Activated CD4-positive, alpha-beta memory T cell treated with anti-CD3 and anti-CD28 coated beads for 36 hours (primary cell): ENCODE measurements around the gene CDC34. TPM values are rescaled to one million over a fixed set of nuclear protein-coding genes. Genes with fewer than 3 reads are reported as not detected.

Experiments used
- CTCF ChIA-PET: fragments of 350-600 bp; sonication (Branson Sonifier 250); formaldehyde crosslinking; loops from one replicate; lab custom pipeline; 2021; ENCODE audit warnings: antibody characterized with exemption, inconsistent platforms; lab: Charles Lee
- POLR2A ChIA-PET: fragments of 350-600 bp; sonication (Branson Sonifier 250); formaldehyde crosslinking; loops from one replicate; lab custom pipeline; 2021; ENCODE audit warnings: antibody characterized with exemption; lab: Charles Lee
- DNase-seq: peaks from one replicate; pipeline ENCODE4 v3.0.0-alpha.2; 2020
- H3K27ac Mint-ChIP-seq: one replicate; pipeline ENCODE4 v1.8.0; 2021; ENCODE audit warnings: mixed read lengths
- H3K27me3 Mint-ChIP-seq: one replicate; pipeline ENCODE4 v1.8.0; 2021; ENCODE audit warnings: mixed read lengths
- H3K36me3 Mint-ChIP-seq: one replicate; pipeline ENCODE4 v1.8.0; 2021; ENCODE audit warnings: mixed read lengths
- H3K4me1 Mint-ChIP-seq: one replicate; pipeline ENCODE4 v1.8.0; 2021; ENCODE audit warnings: low read depth, mixed read lengths
- H3K4me3 Mint-ChIP-seq: one replicate; pipeline ENCODE4 v1.8.0; 2021; ENCODE audit warnings: mild to moderate bottlenecking, mixed read lengths
- H3K9me3 Mint-ChIP-seq: one replicate; pipeline ENCODE4 v1.8.0; 2021; ENCODE audit warnings: mixed read lengths
- intact Hi-C: fragments of 100-400 bp; cut with micrococcal nuclease; formaldehyde crosslinking; loops from one replicate; pipeline ENCODE4 v1.15.1; 2023
- total RNA-seq, 2 experiments: library from RNA; stranded (reverse); gene quantifications; one replicate each; pipeline ENCODE4 v1.2.3, GENCODE V29; 2021

CDC34 gene
- 10 to 100 TPM; 45.9 to 46.4 TPM for total RNA-seq

GRCh38 chr19:531753-532560 is at the start of gene CDC34:
CDC34 (plus strand) TSS chr19:531760; CDS start chr19:531932, 172 bp downstream.
- H3K36me3 Mint-ChIP-seq: peaks cover 2% of the 10 kb centered on the region
- peak within 1 kb of the TSS; percentile 86 for H3K4me3 Mint-ChIP-seq
- peaks cover 12% of the 10 kb centered on the region for H3K4me1 Mint-ChIP-seq
- DNase-seq: no peak
- no peaks in the 10 kb centered on the region for H3K9me3 Mint-ChIP-seq
- H3K27me3 Mint-ChIP-seq: peaks cover 3% of the 10 kb centered on the region
- intact Hi-C loops: loop anchor here (2.0 kb wide), 2 partner anchors 21 to 41 kb away; partner anchors contain the start of gene BSG
- POLR2A ChIA-PET: interaction anchor here (0.9 to 3.4 kb wide), 6 partner anchors 10 to 452 kb away, joined by 3 to 13 read pairs (median 4); partner anchors contain the start of genes GZMM, TPGS1 and WDR18
- H3K27ac Mint-ChIP-seq: peak within 1 kb of the TSS; percentile 80
- CTCF ChIA-PET: interaction anchor here (0.7 to 4.5 kb wide), 11 partner anchors 10 to 106 kb away, joined by 3 to 66 read pairs (median 6); partner anchors contain the start of gene TPGS1

- intact Hi-C loops: no loop called here
- Mint-ChIP-seq H3K4me3 (no peak overlapping the region), H3K27ac (no peak overlapping the region), H3K27me3 (peaks cover 23% of the 10 kb centered on the region), H3K4me1 (peaks cover 14% of the 10 kb centered on the region), H3K9me3 (peaks cover 20% of the 10 kb centered on the region), H3K36me3 (peaks cover 16% of the 10 kb centered on the region)
- DNase-seq: no peak
- ChIA-PET POLR2A (no interaction called here), CTCF (no interaction called here)
These were observed 49.1 kb upstream of the CDC34 start for GRCh38 chr19:482186-483041.

GRCh38 chr19:483332-484072 is 48.1 kb upstream of the CDC34 start:
- peaks cover 17% of the 10 kb centered on the region for H3K4me1 Mint-ChIP-seq
- H3K4me3 Mint-ChIP-seq: no peak overlapping the region
- DNase-seq: no peak
- H3K27me3 Mint-ChIP-seq: peaks cover 23% of the 10 kb centered on the region
- intact Hi-C loops: no loop called here
- H3K36me3 Mint-ChIP-seq: peaks cover 16% of the 10 kb centered on the region
- H3K27ac Mint-ChIP-seq: no peak overlapping the region
- ChIA-PET CTCF (no interaction called here), POLR2A (no interaction called here)
- H3K9me3 Mint-ChIP-seq: peaks cover 20% of the 10 kb centered on the region

- H3K4me3 Mint-ChIP-seq: no peak overlapping the region
- intact Hi-C loops: no loop called here
- peaks cover 23% of the 10 kb centered on the region for H3K27me3 Mint-ChIP-seq
- no peak overlapping the region for H3K27ac Mint-ChIP-seq
- H3K36me3 Mint-ChIP-seq: peaks cover 16% of the 10 kb centered on the region
- ChIA-PET POLR2A (no interaction called here), CTCF (no interaction called here)
- peaks cover 18% of the 10 kb centered on the region for H3K4me1 Mint-ChIP-seq
- no peak for DNase-seq
- peaks cover 20% of the 10 kb centered on the region for H3K9me3 Mint-ChIP-seq
These were observed 47.1 kb upstream of the CDC34 start for GRCh38 chr19:484494-484893.

- ChIA-PET POLR2A (interaction anchor here (0.6 kb wide), 1 partner anchor 147 kb away, joined by 4 read pairs; no protein-coding TSS in a partner anchor), CTCF (interaction anchor here (2.3 kb wide), 1 partner anchor 22 kb away, joined by 7 read pairs; the partner anchor contains the start of gene TPGS1)
- H3K9me3 Mint-ChIP-seq: peaks cover 17% of the 10 kb centered on the region
- H3K36me3 Mint-ChIP-seq: peaks cover 13% of the 10 kb centered on the region
- no peak overlapping the region for H3K4me3 Mint-ChIP-seq
- H3K4me1 Mint-ChIP-seq: peaks cover 16% of the 10 kb centered on the region
- DNase-seq: no peak
- intact Hi-C loops: no loop called here
- no peak overlapping the region for H3K27ac Mint-ChIP-seq
- peaks cover 23% of the 10 kb centered on the region for H3K27me3 Mint-ChIP-seq
These were observed 46.5 kb upstream of the CDC34 start for GRCh38 chr19:485077-485476.

- POLR2A ChIA-PET: interaction anchor here (0.6 kb wide), 1 partner anchor 146 kb away, joined by 4 read pairs; no protein-coding TSS in a partner anchor
- Mint-ChIP-seq H3K9me3 (peaks cover 10% of the 10 kb centered on the region), H3K27ac (no peak overlapping the region), H3K4me3 (no peak overlapping the region), H3K36me3 (peaks cover 6% of the 10 kb centered on the region), H3K4me1 (peaks cover 10% of the 10 kb centered on the region), H3K27me3 (peaks cover 17% of the 10 kb centered on the region)
- CTCF ChIA-PET: interaction anchor here (2.3 kb wide), 1 partner anchor 21 kb away, joined by 7 read pairs; the partner anchor contains the start of gene TPGS1
- no peak for DNase-seq
- intact Hi-C loops: no loop called here
These were observed 45.9 kb upstream of the CDC34 start for GRCh38 chr19:485583-486236.

- no peaks in the 10 kb centered on the region for H3K36me3 Mint-ChIP-seq
- ChIA-PET CTCF (interaction anchor here (0.6 to 1.8 kb wide), 5 partner anchors 9 to 193 kb away, joined by 3 to 17 read pairs (median 8); no protein-coding TSS in a partner anchor), POLR2A (interaction anchor here (0.6 to 2.3 kb wide), 4 partner anchors 18 to 145 kb away, joined by 3 to 16 read pairs (median 6); partner anchors contain the start of gene TPGS1)
- H3K4me3 Mint-ChIP-seq: peak overlapping the region; percentile 78
- H3K27ac Mint-ChIP-seq: peak overlapping the region; percentile 79
- peaks cover 2% of the 10 kb centered on the region for H3K9me3 Mint-ChIP-seq
- peak; percentile 95 for DNase-seq
- peaks cover 12% of the 10 kb centered on the region for H3K27me3 Mint-ChIP-seq
- intact Hi-C loops: loop anchor here (1.0 kb wide), 1 partner anchor 19 kb away; the partner anchor contains the start of gene TPGS1
- H3K4me1 Mint-ChIP-seq: peaks cover 5% of the 10 kb centered on the region
These were observed 42.8 kb upstream of the CDC34 start for GRCh38 chr19:488505-489417.

- intact Hi-C loops: loop anchor here (1.0 kb wide), 1 partner anchor 18 kb away; the partner anchor contains the start of gene TPGS1
- Mint-ChIP-seq H3K36me3 (no peaks in the 10 kb centered on the region), H3K4me1 (peaks cover 5% of the 10 kb centered on the region), H3K27ac (peak overlapping the region; percentile 49), H3K27me3 (peaks cover 12% of the 10 kb centered on the region), H3K9me3 (peaks cover 2% of the 10 kb centered on the region), H3K4me3 (peak overlapping the region; percentile 78)
- POLR2A ChIA-PET: interaction anchor here (1.1 to 2.3 kb wide), 2 partner anchors 17 to 21 kb away, joined by 9 to 16 read pairs; partner anchors contain the start of gene TPGS1
- peak; percentile 34 for DNase-seq
- CTCF ChIA-PET: interaction anchor here (0.8 to 1.7 kb wide), 3 partner anchors 9 to 21 kb away, joined by 3 to 17 read pairs (median 9); no protein-coding TSS in a partner anchor
These were observed 42.0 kb upstream of the CDC34 start for GRCh38 chr19:489418-490196.

- Mint-ChIP-seq H3K27me3 (peaks cover 6% of the 10 kb centered on the region), H3K36me3 (no peaks in the 10 kb centered on the region), H3K4me3 (no peak overlapping the region), H3K4me1 (peaks cover 5% of the 10 kb centered on the region), H3K27ac (no peak overlapping the region), H3K9me3 (peaks cover 2% of the 10 kb centered on the region)
- ChIA-PET CTCF (interaction anchor here (1.1 to 2.3 kb wide), 2 partner anchors 15 to 19 kb away, joined by 5 to 14 read pairs; no protein-coding TSS in a partner anchor), POLR2A (interaction anchor here (0.9 kb wide), 1 partner anchor 19 kb away, joined by 4 read pairs; no protein-coding TSS in a partner anchor)
- peak; percentile 42 for DNase-seq
- intact Hi-C loops: no loop called here
These were observed 40.3 kb upstream of the CDC34 start for GRCh38 chr19:491146-491741.
